Natural killer cell treated with Interleukin-12 subunit alpha and Interleukin-12 subunit beta and Interleukin-15 and Interleukin-18, amount 100 ng/mL, for 72 hours (primary cell): Measurements from ENCODE around the gene LYRM1. TPM values are rescaled to one million over a fixed set of nuclear protein-coding genes. Genes with fewer than 3 reads are reported as not detected.

Experiments
- ATAC-seq, 2 donors: fragments of 150-1000 bp; cut with Tn5 transposase in 1 of 2; sonication (Bioruptor Pico), chemical (Tn5 transposase) in 1 of 2; 2 replicates each; pipeline ENCODE4 v1.10.0; 2021
- DNase-seq: peaks from one replicate; pipeline ENCODE4 v3.0.0; 2022; ENCODE audit warnings: low spot score
- H3K27ac Mint-ChIP-seq, 2 donors: 1 replicate in 1 of 2; 2 replicates in 1 of 2; pipeline ENCODE4 v1.8.0; 2022; ENCODE audit warnings: mixed read lengths in 2 of 2, mild to moderate bottlenecking in 1 of 2, moderate library complexity in 1 of 2
- H3K27me3 Mint-ChIP-seq, 2 donors: 1 replicate in 1 of 2; 2 replicates in 1 of 2; pipeline ENCODE4 v1.8.0; 2022; ENCODE audit warnings: mixed read lengths in 2 of 2
- H3K36me3 Mint-ChIP-seq: one replicate; pipeline ENCODE4 v1.8.0; 2022; ENCODE audit warnings: mixed read lengths
- H3K4me1 Mint-ChIP-seq, 2 donors: 1 replicate in 1 of 2; 2 replicates in 1 of 2; pipeline ENCODE4 v1.8.0; 2022; ENCODE audit warnings: low read depth in 2 of 2, mixed read lengths in 2 of 2, mild to moderate bottlenecking in 1 of 2
- H3K4me3 Mint-ChIP-seq: one replicate; pipeline ENCODE4 v1.8.0; 2022; ENCODE audit warnings: mixed read lengths
- H3K9me3 Mint-ChIP-seq: 2 replicates; pipeline ENCODE4 v1.8.0; 2022; ENCODE audit warnings: mixed read lengths
- total RNA-seq, 2 donors: library from RNA; stranded (reverse); gene quantifications; one replicate each; pipeline ENCODE4 v1.2.3, GENCODE V29; 2022

LYRM1 gene
- total RNA-seq, 2 donors from 2014 or later, result 39.0 to 52.2 TPM

DNA sequence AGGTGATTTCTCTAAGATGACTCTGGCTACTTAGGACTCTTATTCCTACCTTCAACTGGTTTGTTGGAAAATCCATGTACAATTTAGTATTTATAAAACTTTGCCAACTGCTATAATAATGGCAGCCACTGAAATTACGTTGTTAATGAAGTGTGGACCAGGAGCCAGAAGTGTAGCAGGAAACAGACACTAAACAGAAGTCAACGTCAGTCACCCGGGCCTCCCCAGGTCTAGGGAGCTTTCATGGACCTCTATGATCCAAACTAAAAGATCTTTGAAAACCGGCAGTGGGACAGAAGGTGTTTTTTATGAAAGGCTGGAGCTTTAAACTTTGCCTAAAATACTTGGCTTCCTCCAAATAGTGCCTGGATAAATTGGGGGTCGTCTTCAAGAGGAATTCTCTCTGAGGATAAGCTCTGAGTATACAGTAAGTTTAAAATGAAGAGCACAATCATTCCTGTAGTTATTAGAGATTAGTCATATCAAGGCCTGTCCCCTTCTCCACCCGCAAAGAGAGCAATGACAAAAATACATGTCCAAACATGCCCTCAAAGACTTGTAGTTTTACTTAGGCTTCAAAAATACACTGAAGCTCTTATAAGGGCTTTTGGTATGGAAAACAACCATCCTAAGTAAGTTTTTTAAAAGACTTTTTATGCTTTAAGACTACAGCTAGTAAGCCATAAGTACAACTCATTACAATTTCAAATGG lies 35.0 kb upstream of the LYRM1 start:
- Mint-ChIP-seq H3K9me3 (no peaks in the 10 kb centered on the region), H3K36me3 (peaks cover 18% of the 10 kb centered on the region), H3K4me3 (peak overlapping the region; percentile 59), H3K27ac (peak overlapping the region; percentile 15 to 79), H3K4me1 (peaks cover 62 to 65% of the 10 kb centered on the region in 2 donors), H3K27me3 (no peaks in the 10 kb centered on the region)
- peak in 1 of 2 donors; percentile 78 for ATAC-seq
- DNase-seq, result no peak

DNA sequence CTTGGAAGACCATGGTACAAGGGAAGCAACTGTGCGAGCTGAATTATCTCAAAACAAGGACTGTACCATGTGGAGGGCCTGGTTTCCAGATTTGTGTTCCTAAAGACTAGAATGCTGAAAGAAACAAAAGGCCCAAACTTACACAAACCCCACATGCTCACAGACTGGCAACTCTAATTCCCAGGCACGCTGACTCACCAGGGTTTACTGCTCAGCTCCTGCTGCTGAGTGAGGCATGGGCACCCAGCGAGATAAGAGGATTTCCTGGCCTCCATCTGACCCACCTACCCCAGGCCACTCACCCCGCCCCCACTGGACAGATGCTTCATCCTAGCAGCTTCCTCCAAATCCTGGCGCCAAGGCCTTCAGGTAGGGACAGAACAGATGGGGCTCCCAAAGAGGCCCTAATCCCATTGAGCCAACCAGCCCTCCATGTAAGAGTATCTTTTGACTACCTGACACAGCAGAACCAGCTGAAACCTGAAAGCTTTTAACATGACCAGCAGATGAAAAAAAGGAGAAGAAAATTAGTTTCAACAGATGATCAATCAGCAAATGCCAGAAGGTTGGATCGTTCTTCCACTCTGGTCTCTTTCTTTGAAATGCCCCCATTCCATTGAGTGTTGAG lies 34.3 kb upstream of the LYRM1 start:
- Mint-ChIP-seq H3K27me3 (no peaks in the 10 kb centered on the region), H3K4me3 (peak overlapping the region; percentile 59), H3K9me3 (no peaks in the 10 kb centered on the region), H3K27ac (peak overlapping the region; percentile 15 to 79), H3K36me3 (peaks cover 17% of the 10 kb centered on the region), H3K4me1 (peaks cover 67 to 72% of the 10 kb centered on the region in 2 donors)
- DNase-seq (no peak), ATAC-seq (peak in 1 of 2 donors; percentile 60)

GRCh38 chr16:20866801-20867200 lies 33.8 kb upstream of the LYRM1 start:
- Mint-ChIP-seq H3K27ac (peak overlapping the region; percentile 15 to 79), H3K9me3 (no peaks in the 10 kb centered on the region), H3K4me1 (peaks cover 67 to 74% of the 10 kb centered on the region in 2 donors), H3K27me3 (no peaks in the 10 kb centered on the region), H3K4me3 (peak overlapping the region; percentile 59), H3K36me3 (peaks cover 13% of the 10 kb centered on the region)
- no peak for DNase-seq
- ATAC-seq, result no peak

DNA sequence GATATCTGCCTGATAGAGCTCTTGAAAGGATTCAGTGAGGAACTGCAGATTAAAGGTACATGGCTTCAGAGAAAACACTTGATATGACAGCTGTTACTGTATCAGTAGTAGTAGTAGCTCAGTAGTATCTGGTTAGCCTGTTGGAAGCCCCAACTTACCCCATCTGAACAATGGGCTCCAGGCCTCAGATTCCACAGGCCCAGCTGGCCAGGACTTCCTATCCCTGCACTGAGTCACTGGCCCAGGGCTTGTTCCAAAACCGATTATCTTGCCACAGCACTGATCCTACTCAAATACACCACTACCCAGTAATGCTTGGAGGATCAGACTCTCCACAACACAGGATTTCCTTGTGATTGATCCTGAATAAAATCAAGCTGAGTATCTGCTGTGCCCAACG lies 33.0 kb upstream of the LYRM1 start:
- ATAC-seq (no peak), DNase-seq (no peak)
- Mint-ChIP-seq H3K27me3 (no peaks in the 10 kb centered on the region), H3K4me1 (peaks cover 65 to 80% of the 10 kb centered on the region in 2 donors), H3K9me3 (no peaks in the 10 kb centered on the region), H3K27ac (peak overlapping the region; percentile 15 to 79), H3K36me3 (peaks cover 11% of the 10 kb centered on the region), H3K4me3 (peak overlapping the region; percentile 59)

GRCh38 chr16:20868890-20869289 lies 31.7 kb upstream of the LYRM1 start:
- Mint-ChIP-seq H3K4me1 (peaks cover 68 to 82% of the 10 kb centered on the region in 2 donors), H3K4me3 (no peak overlapping the region), H3K36me3 (peaks cover 11% of the 10 kb centered on the region), H3K27me3 (no peaks in the 10 kb centered on the region), H3K9me3 (no peaks in the 10 kb centered on the region), H3K27ac (no peak overlapping the region)
- ATAC-seq, result no peak
- DNase-seq, result no peak

- Mint-ChIP-seq H3K27ac (no peak overlapping the region), H3K4me1 (peaks cover 70 to 85% of the 10 kb centered on the region in 2 donors)
- no peak for ATAC-seq
Measured at GRCh38 chr16:20870122-20870820, 30.3 kb upstream of the LYRM1 start.

GRCh38 chr16:20871258-20871657 lies 29.3 kb upstream of the LYRM1 start:
- Mint-ChIP-seq H3K9me3 (no peaks in the 10 kb centered on the region), H3K36me3 (peaks cover 5% of the 10 kb centered on the region), H3K4me3 (no peak overlapping the region), H3K4me1 (peaks cover 69 to 83% of the 10 kb centered on the region in 2 donors), H3K27me3 (no peaks in the 10 kb centered on the region), H3K27ac (no peak overlapping the region)
- ATAC-seq (no peak), DNase-seq (no peak)

More at GRCh38 chr16:20870122-20870820, 30.3 kb upstream of the LYRM1 start:
- H3K9me3 Mint-ChIP-seq, result no peaks in the 10 kb centered on the region
- H3K27me3 Mint-ChIP-seq, result no peaks in the 10 kb centered on the region
- no peak for DNase-seq
- peaks cover 5% of the 10 kb centered on the region for H3K36me3 Mint-ChIP-seq
- H3K4me3 Mint-ChIP-seq, result no peak overlapping the region

- H3K27me3 Mint-ChIP-seq, result no peaks in the 10 kb centered on the region
- H3K9me3 Mint-ChIP-seq, result no peaks in the 10 kb centered on the region
- H3K4me3 Mint-ChIP-seq, result peak overlapping the region; percentile 46
- peak overlapping the region in 1 of 2 donors; percentile 77 for H3K27ac Mint-ChIP-seq
- peaks cover 9% of the 10 kb centered on the region for H3K36me3 Mint-ChIP-seq
- H3K4me1 Mint-ChIP-seq, result peaks cover 65 to 80% of the 10 kb centered on the region in 2 donors
- no peak for ATAC-seq
- DNase-seq, result no peak
Measured at GRCh38 chr16:20871941-20872815, 28.4 kb upstream of the LYRM1 start.

DNA sequence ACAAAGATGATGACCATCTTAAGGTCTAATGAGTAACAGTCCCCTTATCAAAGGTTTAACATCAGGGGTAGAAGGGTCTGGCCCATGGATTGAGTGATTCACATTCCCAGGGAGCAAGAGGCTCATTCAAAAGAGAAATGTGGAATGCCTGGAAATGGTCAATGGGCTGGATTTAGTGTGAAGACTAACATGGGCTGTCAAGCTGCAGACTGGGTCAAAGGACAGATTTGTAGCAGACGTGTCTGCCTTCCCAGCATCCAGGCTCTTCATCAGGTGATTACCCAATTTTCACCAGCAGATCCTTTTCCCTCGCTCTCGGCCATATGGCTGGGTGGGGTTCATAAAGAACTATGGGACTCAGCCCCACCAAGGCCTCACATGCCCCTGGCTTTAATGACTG lies 27.2 kb upstream of the LYRM1 start:
- Mint-ChIP-seq H3K4me3 (peak overlapping the region; percentile 69), H3K27ac (peak overlapping the region; percentile 77 to 90), H3K27me3 (no peaks in the 10 kb centered on the region), H3K36me3 (peaks cover 9% of the 10 kb centered on the region), H3K4me1 (peaks cover 62 to 74% of the 10 kb centered on the region in 2 donors), H3K9me3 (no peaks in the 10 kb centered on the region)
- DNase-seq, result no peak
- ATAC-seq, result no peak

- Mint-ChIP-seq H3K36me3 (peaks cover 9% of the 10 kb centered on the region), H3K9me3 (no peaks in the 10 kb centered on the region), H3K27me3 (no peaks in the 10 kb centered on the region), H3K4me1 (peaks cover 60 to 78% of the 10 kb centered on the region in 2 donors), H3K4me3 (peak overlapping the region; percentile 69), H3K27ac (peak overlapping the region; percentile 77 to 90)
- DNase-seq (no peak), ATAC-seq (no peak)
Measured at GRCh38 chr16:20874088-20874581, 26.4 kb upstream of the LYRM1 start.

DNA sequence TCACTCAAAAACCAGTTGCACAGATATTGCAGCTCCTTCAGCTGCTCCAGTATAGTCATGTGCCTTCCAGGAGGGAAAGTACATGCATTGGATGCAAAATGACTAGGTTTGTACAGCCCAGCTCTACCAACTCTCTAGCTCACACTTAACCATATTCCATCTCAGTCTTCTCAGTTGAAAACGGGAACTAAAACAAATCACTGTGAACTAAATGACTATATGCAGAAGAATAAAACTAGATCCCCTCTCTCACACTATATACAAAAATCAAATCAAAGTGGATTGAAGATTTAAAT lies 25.3 kb upstream of the LYRM1 start:
- H3K4me1 Mint-ChIP-seq, result peaks cover 62 to 80% of the 10 kb centered on the region in 2 donors
- peak overlapping the region; percentile 77 to 90 for H3K27ac Mint-ChIP-seq
- DNase-seq (no peak), ATAC-seq (peak in 1 of 2 donors; percentile 52)
- H3K36me3 Mint-ChIP-seq, result peaks cover 9% of the 10 kb centered on the region
- no peaks in the 10 kb centered on the region for H3K9me3 Mint-ChIP-seq
- H3K27me3 Mint-ChIP-seq, result no peaks in the 10 kb centered on the region
- H3K4me3 Mint-ChIP-seq, result peak overlapping the region; percentile 69

GRCh38 chr16:20878682-20879147 lies 21.9 kb upstream of the LYRM1 start:
- Mint-ChIP-seq H3K9me3 (no peaks in the 10 kb centered on the region), H3K4me1 (peaks cover 48 to 60% of the 10 kb centered on the region in 2 donors), H3K4me3 (peak overlapping the region; percentile 67), H3K36me3 (peaks cover 4% of the 10 kb centered on the region), H3K27ac (peak overlapping the region; percentile 65 to 84), H3K27me3 (no peaks in the 10 kb centered on the region)
- DNase-seq (no peak), ATAC-seq (no peak)
